Uterus (tissue), 2 donors: Measurements from ENCODE around the gene PARD3.

ENCODE experiments used
- POLR2A ChIP-seq, 2 donors: fragments of 450-650 bp; IDR thresholded peaks; one replicate each; pipeline ENCODE4 v1.6.1; 2016; ENCODE audit warnings: antibody characterized with exemption in 2 of 2, mild to moderate bottlenecking in 1 of 2, moderate library complexity in 1 of 2
- TF ChIP-seq, protein P1 (sequence below), 4 experiments: fragments of 200-600 bp in 2 of 4; fragments of 450-650 bp in 2 of 4; sonication (generic) in 2 of 4; IDR thresholded peaks; one replicate each; pipeline ENCODE4 v1.5.1; 2016 to 2019; ENCODE audit warnings: antibody characterized with exemption in 4 of 4, mild to moderate bottlenecking in 2 of 4, moderate library complexity in 1 of 4

DNA sequence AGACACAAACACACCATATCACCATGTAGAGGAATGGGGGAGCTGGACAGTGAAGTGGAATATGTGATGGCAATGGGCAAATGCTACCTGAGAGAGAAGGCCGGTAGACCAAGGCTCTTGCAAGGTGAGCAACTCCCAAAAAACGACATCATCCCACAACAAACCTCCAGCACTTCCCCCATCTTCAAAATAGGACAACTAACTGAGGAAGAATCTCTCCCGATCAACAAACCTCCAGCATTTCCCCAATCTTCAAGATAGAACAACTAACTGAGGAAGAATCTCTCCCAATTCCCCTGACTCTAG, 387.2 kb downstream of the PARD3 start:
- TF ChIP-seq, protein P1, sequence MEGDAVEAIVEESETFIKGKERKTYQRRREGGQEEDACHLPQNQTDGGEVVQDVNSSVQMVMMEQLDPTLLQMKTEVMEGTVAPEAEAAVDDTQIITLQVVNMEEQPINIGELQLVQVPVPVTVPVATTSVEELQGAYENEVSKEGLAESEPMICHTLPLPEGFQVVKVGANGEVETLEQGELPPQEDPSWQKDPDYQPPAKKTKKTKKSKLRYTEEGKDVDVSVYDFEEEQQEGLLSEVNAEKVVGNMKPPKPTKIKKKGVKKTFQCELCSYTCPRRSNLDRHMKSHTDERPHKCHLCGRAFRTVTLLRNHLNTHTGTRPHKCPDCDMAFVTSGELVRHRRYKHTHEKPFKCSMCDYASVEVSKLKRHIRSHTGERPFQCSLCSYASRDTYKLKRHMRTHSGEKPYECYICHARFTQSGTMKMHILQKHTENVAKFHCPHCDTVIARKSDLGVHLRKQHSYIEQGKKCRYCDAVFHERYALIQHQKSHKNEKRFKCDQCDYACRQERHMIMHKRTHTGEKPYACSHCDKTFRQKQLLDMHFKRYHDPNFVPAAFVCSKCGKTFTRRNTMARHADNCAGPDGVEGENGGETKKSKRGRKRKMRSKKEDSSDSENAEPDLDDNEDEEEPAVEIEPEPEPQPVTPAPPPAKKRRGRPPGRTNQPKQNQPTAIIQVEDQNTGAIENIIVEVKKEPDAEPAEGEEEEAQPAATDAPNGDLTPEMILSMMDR (IDR thresholded peaks at IDR 0.05): no peak
- TF ChIP-seq POLR2A (IDR thresholded peaks at IDR 0.05): no peak
